ENCODE measurements around the gene FOXE3.
"Not testable (repeated sequence)": the region's sequence is repeated elsewhere in the genome, so short reads cannot be mapped to it uniquely, and the experiment has no call there.

FOXE3 gene

GRCh38 chr1:47445823-47446550, 29.9 kb downstream of the FOXE3 start:
- H3K4me3 Mint-ChIP-seq, result no peak overlapping the region
- H3K27ac Mint-ChIP-seq, result no peak overlapping the region
- H3K27me3 Mint-ChIP-seq, result no peaks in the 10 kb centered on the region
- no peaks in the 10 kb centered on the region for H3K36me3 Mint-ChIP-seq
- ATAC-seq, result no peak
- peaks cover 11% of the 10 kb centered on the region for H3K4me1 Mint-ChIP-seq
- H3K9me3 Mint-ChIP-seq, result no peaks in the 10 kb centered on the region

GRCh38 chr1:47448462-47449222, 32.6 kb downstream of the FOXE3 start:
- no peaks in the 10 kb centered on the region for H3K27me3 Mint-ChIP-seq
- H3K9me3 Mint-ChIP-seq, result no peaks in the 10 kb centered on the region
- no peak overlapping the region for H3K27ac Mint-ChIP-seq
- peaks cover 11% of the 10 kb centered on the region for H3K4me1 Mint-ChIP-seq
- no peak overlapping the region for H3K4me3 Mint-ChIP-seq
- H3K36me3 Mint-ChIP-seq, result no peaks in the 10 kb centered on the region
- ATAC-seq, result no peak

- Mint-ChIP-seq H3K27ac (no peak overlapping the region), H3K36me3 (no peaks in the 10 kb centered on the region), H3K9me3 (no peaks in the 10 kb centered on the region), H3K4me1 (peaks cover 4% of the 10 kb centered on the region), H3K27me3 (peaks cover 3% of the 10 kb centered on the region), H3K4me3 (no peak overlapping the region)
- no peak for ATAC-seq
Observed at GRCh38 chr1:47449822-47450552, 33.9 kb downstream of the FOXE3 start.

GRCh38 chr1:47450606-47451005, 34.5 kb downstream of the FOXE3 start:
- Mint-ChIP-seq H3K27me3 (peaks cover 9% of the 10 kb centered on the region), H3K36me3 (no peaks in the 10 kb centered on the region), H3K4me1 (no peaks in the 10 kb centered on the region), H3K27ac (no peak overlapping the region), H3K4me3 (no peak overlapping the region), H3K9me3 (no peaks in the 10 kb centered on the region)
- no peak for ATAC-seq

GRCh38 chr1:47452426-47452825, 36.3 kb downstream of the FOXE3 start:
- Mint-ChIP-seq H3K4me1 (no peaks in the 10 kb centered on the region), H3K27me3 (peaks cover 15% of the 10 kb centered on the region), H3K4me3 (no peak overlapping the region), H3K9me3 (no peaks in the 10 kb centered on the region), H3K36me3 (no peaks in the 10 kb centered on the region), H3K27ac (no peak overlapping the region)
- no peak for ATAC-seq

- H3K4me1 Mint-ChIP-seq, H3K4me3 Mint-ChIP-seq, H3K36me3 Mint-ChIP-seq, H3K9me3 Mint-ChIP-seq, ATAC-seq, H3K27ac Mint-ChIP-seq: not testable (repeated sequence)
- peaks cover 30% of the 10 kb centered on the region for H3K27me3 Mint-ChIP-seq
Observed at GRCh38 chr1:47453910-47454309, 37.8 kb downstream of the FOXE3 start.

- no peaks in the 10 kb centered on the region for H3K36me3 Mint-ChIP-seq
- H3K4me3 Mint-ChIP-seq, result no peak overlapping the region
- H3K27me3 Mint-ChIP-seq, result peaks cover 36% of the 10 kb centered on the region
- no peaks in the 10 kb centered on the region for H3K9me3 Mint-ChIP-seq
- H3K4me1 Mint-ChIP-seq, result no peaks in the 10 kb centered on the region
- no peak for ATAC-seq
- H3K27ac Mint-ChIP-seq, result no peak overlapping the region
Observed at GRCh38 chr1:47456250-47456649, 40.2 kb downstream of the FOXE3 start.

GRCh38 chr1:47457547-47457946, 41.5 kb downstream of the FOXE3 start:
- H3K36me3 Mint-ChIP-seq, H3K27ac Mint-ChIP-seq, H3K4me1 Mint-ChIP-seq, H3K4me3 Mint-ChIP-seq, H3K9me3 Mint-ChIP-seq, ATAC-seq: not testable (repeated sequence)
- H3K27me3 Mint-ChIP-seq, result peaks cover 42% of the 10 kb centered on the region

- H3K27me3 Mint-ChIP-seq, result peaks cover 56% of the 10 kb centered on the region
- ATAC-seq, result no peak
- H3K27ac Mint-ChIP-seq, result no peak overlapping the region
- no peaks in the 10 kb centered on the region for H3K36me3 Mint-ChIP-seq
- H3K4me3 Mint-ChIP-seq, result no peak overlapping the region
- H3K9me3 Mint-ChIP-seq, result no peaks in the 10 kb centered on the region
- no peaks in the 10 kb centered on the region for H3K4me1 Mint-ChIP-seq
Observed at GRCh38 chr1:47459253-47459788, 43.2 kb downstream of the FOXE3 start.

- Mint-ChIP-seq H3K4me3 (no peak overlapping the region), H3K4me1 (no peaks in the 10 kb centered on the region), H3K27ac (no peak overlapping the region), H3K36me3 (no peaks in the 10 kb centered on the region), H3K9me3 (no peaks in the 10 kb centered on the region), H3K27me3 (peaks cover 52% of the 10 kb centered on the region)
- ATAC-seq, result no peak
Observed at GRCh38 chr1:47460040-47460439, 44.0 kb downstream of the FOXE3 start.

- Mint-ChIP-seq H3K4me3 (no peak overlapping the region), H3K9me3 (no peaks in the 10 kb centered on the region), H3K27ac (no peak overlapping the region), H3K27me3 (peaks cover 48% of the 10 kb centered on the region), H3K4me1 (no peaks in the 10 kb centered on the region), H3K36me3 (no peaks in the 10 kb centered on the region)
- ATAC-seq, result no peak
Observed at GRCh38 chr1:47460456-47460855, 44.4 kb downstream of the FOXE3 start.

- H3K27me3 Mint-ChIP-seq, result peaks cover 20% of the 10 kb centered on the region
- no peaks in the 10 kb centered on the region for H3K36me3 Mint-ChIP-seq
- H3K9me3 Mint-ChIP-seq, result no peaks in the 10 kb centered on the region
- no peaks in the 10 kb centered on the region for H3K4me1 Mint-ChIP-seq
- no peak overlapping the region for H3K27ac Mint-ChIP-seq
- no peak overlapping the region for H3K4me3 Mint-ChIP-seq
- ATAC-seq, result no peak
Observed at GRCh38 chr1:47465605-47466004, 49.5 kb downstream of the FOXE3 start.
